Ectodermal cell (in vitro differentiated cells): ENCODE data around the gene MRFAP1.
"Not testable (repeated sequence)": the region's sequence is repeated elsewhere in the genome, so short reads cannot be mapped to it uniquely, and the experiment has no call there.

Experiments used
- H3K27ac ChIP-seq: 2 replicates; pipeline ENCODE4 v1.7.0; 2013; ENCODE audit warnings: mild to moderate bottlenecking, low read depth, low read length; ENCODE audit not compliant: insufficient read depth, poor library complexity, severe bottlenecking
- H3K27me3 ChIP-seq: 2 replicates; pipeline ENCODE4 v1.7.0; 2013; ENCODE audit warnings: mild to moderate bottlenecking, low read length; ENCODE audit not compliant: insufficient read depth, control insufficient read depth, poor library complexity, severe bottlenecking
- H3K36me3 ChIP-seq: one replicate; pipeline ENCODE4 v1.7.0; 2013; ENCODE audit warnings: low read length; ENCODE audit not compliant: control insufficient read depth, insufficient read depth
- H3K4me1 ChIP-seq: one replicate; pipeline ENCODE4 v1.7.0; 2013; ENCODE audit warnings: low read length; ENCODE audit not compliant: control insufficient read depth, insufficient read depth
- H3K4me3 ChIP-seq: 2 replicates; pipeline ENCODE4 v1.7.0; 2013; ENCODE audit warnings: low read depth, low read length, control low read depth; ENCODE audit not compliant: insufficient read depth
- H3K9me3 ChIP-seq: 2 replicates; pipeline ENCODE4 v1.7.0; 2013; ENCODE audit warnings: mild to moderate bottlenecking, low read length, moderate library complexity; ENCODE audit not compliant: control insufficient read depth
- WGBS, 2 experiments: methylation state at CpG; one replicate each; pipeline ENCODE4 v1.1.7; 2013; ENCODE audit warnings: missing lambda C conversion rate in 2 of 2; 5-methylcytosine and 5-hydroxymethylcytosine counted together

MRFAP1 gene

GRCh38 chr4:6663596-6664393, 23.3 kb downstream of the MRFAP1 start:
- Histone ChIP-seq H3K36me3 (no peaks in the 10 kb centered on the region), H3K9me3 (no peaks in the 10 kb centered on the region), H3K4me1 (no peaks in the 10 kb centered on the region), H3K4me3 (no peak overlapping the region), H3K27me3 (peaks cover 65% of the 10 kb centered on the region), H3K27ac (no peak overlapping the region)
- WGBS, 2 experiments = 73 to 77% methylated on average over 55 of the region's 55 CpGs

GRCh38 chr4:6665320-6665654, 24.8 kb downstream of the MRFAP1 start:
- Histone ChIP-seq H3K27me3 (peaks cover 50% of the 10 kb centered on the region), H3K4me1 (no peaks in the 10 kb centered on the region), H3K4me3 (no peak overlapping the region), H3K9me3 (no peaks in the 10 kb centered on the region), H3K27ac (no peak overlapping the region), H3K36me3 (no peaks in the 10 kb centered on the region)
- WGBS, 2 experiments = 97 to 98% methylated on average over 9 of the region's 9 CpGs

- Histone ChIP-seq H3K27ac (no peak overlapping the region), H3K27me3 (peaks cover 20% of the 10 kb centered on the region), H3K4me3 (no peak overlapping the region), H3K36me3 (no peaks in the 10 kb centered on the region), H3K9me3 (no peaks in the 10 kb centered on the region), H3K4me1 (no peaks in the 10 kb centered on the region)
- WGBS, 2 experiments = 94 to 96% methylated on average over 10 of the region's 11 CpGs
These were observed 27.9 kb downstream of the MRFAP1 start for GRCh38 chr4:6668391-6668790.

- Histone ChIP-seq H3K36me3 (no peaks in the 10 kb centered on the region), H3K27me3 (no peaks in the 10 kb centered on the region), H3K4me3 (no peak overlapping the region), H3K27ac (no peak overlapping the region), H3K9me3 (no peaks in the 10 kb centered on the region), H3K4me1 (peaks cover 15% of the 10 kb centered on the region)
- WGBS, 2 experiments = 89 to 94% methylated on average over 1 of the region's 1 CpG
These were observed 31.2 kb downstream of the MRFAP1 start for GRCh38 chr4:6671648-6672047.

- 92 to 96% methylated on average over 19 of the region's 19 CpGs for WGBS, 2 experiments
- Histone ChIP-seq H3K9me3 (no peaks in the 10 kb centered on the region), H3K4me1 (peaks cover 15% of the 10 kb centered on the region), H3K36me3 (no peaks in the 10 kb centered on the region), H3K27ac (no peak overlapping the region), H3K4me3 (no peak overlapping the region), H3K27me3 (no peaks in the 10 kb centered on the region)
These were observed 31.6 kb downstream of the MRFAP1 start for GRCh38 chr4:6672131-6672530.

- H3K36me3 ChIP-seq, H3K9me3 ChIP-seq, H3K27ac ChIP-seq, H3K4me3 ChIP-seq, H3K27me3 ChIP-seq: not testable (repeated sequence)
- WGBS, 2 experiments = 96 to 98% methylated on average over 34 of the region's 34 CpGs
- H3K4me1 ChIP-seq = peaks cover 15% of the 10 kb centered on the region
These were observed 32.2 kb downstream of the MRFAP1 start for GRCh38 chr4:6672541-6673190.

GRCh38 chr4:6673191-6673659, 32.7 kb downstream of the MRFAP1 start:
- Histone ChIP-seq H3K4me1 (peaks cover 15% of the 10 kb centered on the region), H3K27ac (peak overlapping the region; percentile 36), H3K4me3 (peak overlapping the region; percentile 82)
- not testable (repeated sequence) for H3K27me3 ChIP-seq, H3K9me3 ChIP-seq, H3K36me3 ChIP-seq
- 76 to 86% methylated on average over 14 of the region's 14 CpGs for WGBS, 2 experiments

GRCh38 chr4:6673660-6674499, 33.4 kb downstream of the MRFAP1 start:
- 3% methylated on average over 89 of the region's 89 CpGs for WGBS, 2 experiments
- H3K27me3 ChIP-seq = no peaks in the 10 kb centered on the region
- H3K9me3 ChIP-seq = no peaks in the 10 kb centered on the region
- H3K4me3 ChIP-seq = peak overlapping the region; percentile 82
- peak overlapping the region; percentile 36 for H3K27ac ChIP-seq
- H3K4me1 ChIP-seq = peaks cover 15% of the 10 kb centered on the region
- H3K36me3 ChIP-seq = no peaks in the 10 kb centered on the region

GRCh38 chr4:6674500-6675149, 34.1 kb downstream of the MRFAP1 start:
- Histone ChIP-seq H3K27ac (no peak overlapping the region), H3K27me3 (no peaks in the 10 kb centered on the region), H3K4me1 (peaks cover 15% of the 10 kb centered on the region), H3K4me3 (peak overlapping the region; percentile 82), H3K9me3 (no peaks in the 10 kb centered on the region), H3K36me3 (no peaks in the 10 kb centered on the region)
- 7 to 8% methylated on average over 40 of the region's 40 CpGs for WGBS, 2 experiments
